GM19468 (cell line): Measurements from ENCODE around the gene SLC24A3.

ENCODE experiments used
- ATAC-seq: cut with Tn5 transposase; IDR thresholded peaks from one replicate; pipeline ENCODE4 v1.9.1; 2021; ENCODE audit warnings: mild to moderate bottlenecking, moderate library complexity, moderate number of reproducible peaks; ENCODE audit not compliant: unreplicated experiment; ENCODE audit errors: extremely low read depth

SLC24A3 gene

DNA sequence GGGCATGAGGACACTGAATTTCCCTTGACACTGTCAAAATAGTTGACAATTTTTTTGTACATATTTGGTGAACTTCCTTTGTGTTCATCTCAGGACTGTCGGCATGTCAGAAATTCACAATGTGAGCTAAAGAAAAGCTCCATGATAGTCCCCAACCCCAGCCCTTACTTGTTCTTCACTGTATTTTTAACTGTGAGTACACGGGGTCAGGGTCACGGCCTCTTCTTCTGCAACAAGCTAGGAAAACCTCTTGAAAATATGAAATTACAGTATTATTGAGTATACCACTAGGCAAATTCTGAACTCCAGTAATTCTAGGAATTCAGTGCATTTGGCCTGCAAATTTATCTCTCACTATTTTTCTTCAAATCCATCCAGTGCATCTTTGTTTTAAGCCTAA lies 199.4 kb downstream of the SLC24A3 start:
- ATAC-seq, result no peak

DNA sequence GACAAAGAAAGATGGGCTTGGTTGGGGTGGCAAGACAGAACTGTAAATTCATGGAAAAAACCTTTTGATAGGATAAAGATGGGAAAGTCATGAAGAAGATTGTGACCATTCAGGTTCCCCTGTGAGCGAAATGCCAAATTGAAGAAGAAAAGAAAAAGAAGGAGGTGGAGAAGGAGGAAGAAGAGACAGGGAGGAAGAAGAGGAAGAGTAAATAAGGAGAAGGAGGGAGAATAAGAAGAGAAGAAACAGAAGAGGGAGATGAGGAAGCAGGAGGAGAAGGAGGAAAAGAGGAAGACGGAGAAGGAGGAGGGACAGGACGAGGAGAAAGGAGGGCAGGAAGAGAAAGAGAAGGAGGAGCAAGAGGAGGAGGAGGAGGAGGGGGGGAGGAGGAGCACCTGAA lies 199.8 kb downstream of the SLC24A3 start:
- no peak for ATAC-seq

DNA sequence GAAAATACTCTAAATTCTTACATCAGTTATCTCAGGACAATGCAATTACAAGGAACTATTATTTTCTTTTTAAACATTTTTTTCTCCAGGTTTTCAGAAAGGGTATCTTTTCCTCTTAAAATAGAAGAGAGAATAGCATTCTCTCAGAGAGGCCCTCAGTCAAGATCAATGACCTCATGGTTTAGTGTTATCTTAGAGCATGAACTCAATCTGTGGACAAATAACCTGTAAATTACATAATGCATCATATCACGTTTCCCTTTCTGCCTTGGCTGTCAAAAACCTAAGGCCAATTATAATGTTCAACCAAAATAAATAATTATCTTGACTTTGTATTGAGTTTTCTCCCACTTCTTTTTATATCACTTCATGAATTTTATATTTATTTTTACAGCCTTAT lies 202.2 kb downstream of the SLC24A3 start:
- no peak for ATAC-seq

DNA sequence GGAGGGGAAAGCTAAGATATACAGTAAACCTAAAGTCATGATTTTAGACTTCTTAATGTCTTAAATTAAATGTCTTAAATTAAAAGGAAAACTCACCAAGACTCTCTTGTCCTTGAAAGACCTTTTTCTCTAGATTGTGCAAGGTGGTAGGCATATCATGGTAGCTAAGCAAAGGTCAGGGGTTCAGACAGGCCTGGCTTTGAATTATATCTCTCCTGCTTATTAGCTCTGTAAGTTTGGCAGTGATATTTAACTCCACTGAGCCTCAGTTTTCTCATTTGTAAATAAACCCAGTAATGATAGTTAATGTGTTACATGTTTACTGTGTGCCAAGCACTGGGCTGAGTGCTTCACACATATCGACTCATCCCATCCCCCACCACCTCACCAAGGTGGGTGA lies 203.3 kb downstream of the SLC24A3 start:
- no peak for ATAC-seq

DNA sequence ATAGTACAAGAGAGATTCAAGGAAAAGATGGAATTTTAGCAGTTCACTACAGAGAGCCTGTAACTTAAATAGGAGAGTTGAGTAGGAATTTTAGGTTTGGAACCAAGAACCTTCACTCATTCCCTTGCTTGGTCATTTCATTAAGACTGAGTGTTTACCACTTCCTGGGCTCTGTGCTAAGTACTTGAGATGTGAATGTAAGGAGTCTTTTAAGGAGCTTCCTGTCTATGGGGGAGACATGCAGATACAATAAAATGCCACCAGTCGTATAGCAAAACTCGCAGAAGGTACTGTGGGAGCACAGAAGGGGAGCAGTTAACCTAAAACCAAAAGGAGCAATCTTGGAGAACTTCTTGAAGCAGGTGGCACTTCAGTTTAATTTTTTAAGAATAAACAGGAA lies 204.2 kb downstream of the SLC24A3 start:
- no peak for ATAC-seq

DNA sequence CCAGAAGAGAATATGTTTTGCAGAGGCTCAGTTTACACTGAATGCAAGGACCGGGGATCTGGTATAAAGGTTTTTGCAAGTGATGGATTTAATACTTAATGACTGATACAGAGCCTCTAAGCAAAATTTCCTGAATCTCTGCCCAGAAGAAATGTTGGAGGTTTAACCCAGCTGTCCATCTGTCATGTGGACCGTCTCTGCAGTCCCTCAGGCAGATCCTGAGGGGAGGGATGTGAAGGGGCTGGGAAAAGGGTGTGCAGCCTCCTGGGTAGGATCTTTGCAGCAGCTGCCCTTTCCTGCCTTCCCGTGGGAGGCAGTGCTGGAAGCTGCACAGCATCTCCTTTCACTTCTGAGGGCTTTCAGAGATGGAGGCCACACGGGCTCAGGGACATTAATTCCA lies 207.0 kb downstream of the SLC24A3 start:
- ATAC-seq, result no peak

DNA sequence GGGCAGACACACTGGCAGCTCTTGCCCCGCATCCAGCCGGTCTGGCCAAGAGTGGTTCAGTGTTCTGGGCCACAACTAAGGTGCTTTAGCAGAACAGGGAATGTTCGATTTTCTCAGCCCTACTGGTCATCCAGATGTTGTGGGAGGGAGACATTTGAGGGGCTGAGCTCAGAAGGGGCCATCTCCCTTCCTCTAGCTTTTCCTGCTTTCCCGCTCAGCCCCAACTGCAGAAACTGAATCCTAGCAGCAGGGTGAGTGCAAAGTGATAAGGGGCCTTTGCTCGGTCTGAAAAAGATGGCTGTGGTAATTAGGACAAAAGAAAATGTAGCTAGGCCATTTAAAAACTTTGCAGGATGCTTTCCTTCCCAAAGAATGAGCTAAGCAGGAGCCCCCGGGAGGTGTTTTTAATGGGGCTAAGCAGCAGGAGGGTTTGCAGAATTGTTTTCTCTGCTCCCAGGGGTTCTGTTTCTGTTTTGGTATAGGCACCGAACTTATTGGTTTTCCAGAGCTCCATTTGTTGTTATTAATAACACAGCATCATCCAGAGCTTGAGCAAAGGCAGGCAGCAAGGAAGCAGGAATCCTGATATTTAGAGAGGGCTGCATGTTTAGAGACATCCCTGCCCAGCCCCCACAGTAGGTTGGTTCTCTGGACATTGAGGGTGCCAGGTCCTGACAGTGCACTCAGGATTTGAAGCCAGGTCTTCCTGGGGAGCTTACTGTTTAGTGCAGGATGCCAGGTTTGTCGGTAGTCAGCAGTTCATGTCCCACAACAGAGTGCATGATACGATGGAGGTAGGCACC lies 210.9 kb downstream of the SLC24A3 start:
- no peak for ATAC-seq

DNA sequence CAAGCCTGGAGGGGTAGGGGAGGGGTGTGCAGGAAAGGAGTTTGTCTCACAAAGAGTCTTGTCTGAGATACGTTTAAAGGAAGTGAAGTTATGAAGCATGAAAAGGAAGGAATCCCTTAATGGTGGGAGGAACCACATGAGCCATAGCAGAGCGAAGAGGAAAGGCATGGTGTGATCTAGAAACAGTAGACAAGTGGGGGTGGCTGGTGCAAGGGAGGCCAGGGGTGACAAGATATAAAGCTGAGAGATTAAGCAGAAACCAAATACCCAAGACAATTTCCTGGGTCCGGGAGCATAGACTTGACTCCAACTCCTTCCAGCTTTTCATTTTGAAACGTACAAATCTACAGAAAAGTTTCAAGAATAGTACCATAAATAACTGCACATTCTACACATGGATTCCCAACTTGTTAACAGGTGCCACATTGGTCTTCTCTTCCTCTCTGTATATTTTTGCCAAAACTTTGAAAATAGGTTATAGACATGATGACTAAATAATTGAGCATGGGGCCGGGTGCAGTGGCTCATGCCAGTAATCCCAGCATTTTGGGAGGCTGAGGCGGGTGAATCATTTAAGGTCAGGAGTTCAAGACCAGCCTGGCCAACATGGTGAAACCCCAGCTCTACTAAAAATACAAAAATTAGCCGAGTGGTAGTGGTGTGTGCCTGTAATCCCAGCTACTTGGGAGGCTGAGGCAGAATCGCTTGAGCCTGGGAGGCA lies 211.6 kb downstream of the SLC24A3 start:
- ATAC-seq, result no peak

DNA sequence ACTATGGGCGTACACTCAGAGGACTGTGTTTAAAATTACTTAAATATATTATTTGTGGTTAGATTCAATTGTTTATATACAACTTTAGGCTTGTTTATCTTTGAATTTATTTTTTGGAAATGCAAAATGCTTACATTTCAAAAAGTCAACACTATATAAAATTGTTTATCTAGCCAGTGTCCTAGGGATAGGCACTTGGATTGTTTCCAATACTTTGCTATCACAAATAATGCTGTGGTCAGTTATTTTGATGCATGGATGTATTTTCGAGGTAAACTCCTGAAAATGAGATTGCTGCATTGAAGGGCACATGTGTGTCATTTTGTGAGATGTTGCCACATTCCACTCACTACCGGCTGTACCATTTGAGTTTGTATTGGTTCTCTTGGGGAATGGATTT lies 213.9 kb downstream of the SLC24A3 start:
- ATAC-seq, result no peak

DNA sequence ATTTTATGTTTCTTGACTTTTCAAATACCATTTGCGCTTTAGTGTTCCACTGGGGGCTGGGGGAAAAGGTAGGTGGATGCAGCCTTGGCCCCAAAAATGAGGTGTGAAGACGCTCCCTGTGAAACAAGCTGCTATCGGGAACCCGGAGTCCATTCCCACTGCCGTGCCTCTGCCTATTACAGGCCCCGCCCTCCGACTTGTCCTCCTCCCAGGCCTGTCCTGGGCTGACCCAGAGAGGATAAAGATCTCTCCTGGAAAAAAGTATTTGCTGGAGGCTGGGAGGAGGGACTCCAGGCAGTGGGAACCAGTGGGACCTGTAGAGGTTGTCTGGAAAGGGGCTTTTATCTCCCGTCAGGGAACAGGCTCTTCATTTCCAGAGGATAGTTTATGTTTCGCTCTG lies 215.0 kb downstream of the SLC24A3 start:
- ATAC-seq, result no peak

DNA sequence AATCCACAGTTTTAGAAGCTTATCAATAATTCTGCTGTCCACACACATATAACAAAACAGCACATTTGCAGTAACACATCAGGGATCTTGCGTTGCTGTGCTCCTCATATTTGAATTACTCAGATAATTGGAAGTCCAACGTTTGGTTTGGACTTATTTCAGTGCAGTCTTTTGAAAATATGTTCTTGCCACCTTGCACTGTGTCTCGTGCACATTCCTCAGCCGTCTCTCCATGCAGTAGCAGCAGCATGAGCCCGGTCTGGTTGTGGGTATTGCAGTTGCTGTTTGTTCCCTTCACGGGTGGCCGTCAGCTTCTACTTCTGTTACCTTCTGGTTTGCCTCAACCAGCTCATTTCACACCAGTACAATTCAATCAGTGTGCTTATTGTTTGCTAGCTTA lies 215.5 kb downstream of the SLC24A3 start:
- ATAC-seq, result no peak

DNA sequence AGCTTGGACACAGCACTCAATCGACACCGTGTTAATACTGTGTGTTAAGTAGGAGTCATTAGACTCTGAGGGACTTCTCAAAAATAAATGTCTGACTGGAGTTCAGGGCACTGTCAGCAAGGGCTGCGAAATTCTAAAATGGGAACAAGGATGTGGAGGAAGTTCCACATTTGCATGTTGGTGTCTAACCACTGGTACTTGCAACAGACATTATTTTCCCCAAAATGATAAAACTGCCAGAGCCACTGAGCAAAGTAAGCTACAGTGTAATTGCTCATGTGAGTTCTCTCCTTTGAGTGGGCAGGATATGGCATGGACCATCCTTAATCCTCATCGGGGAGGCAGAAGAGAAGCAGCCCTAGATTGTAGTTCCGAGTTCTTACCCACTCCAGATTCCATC lies 215.9 kb downstream of the SLC24A3 start:
- ATAC-seq, result no peak

DNA sequence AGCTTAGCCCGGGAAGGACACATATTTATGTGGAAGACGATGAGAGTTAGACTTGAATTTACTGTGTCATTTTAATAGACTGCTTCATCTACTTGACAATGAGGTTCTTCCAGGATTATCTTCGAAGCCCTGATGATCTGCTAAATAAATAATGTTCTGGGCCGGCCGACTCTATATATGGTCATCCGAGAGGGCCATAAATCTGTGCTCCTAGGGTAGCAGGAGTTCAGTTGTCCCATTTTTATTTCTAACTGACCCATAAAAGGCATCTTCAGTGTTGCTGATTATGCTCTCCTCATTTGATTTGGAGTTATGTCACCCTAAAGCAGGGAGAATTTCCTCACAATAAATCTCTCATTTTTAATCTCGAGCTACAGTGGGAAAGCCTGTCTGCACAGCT lies 217.1 kb downstream of the SLC24A3 start:
- ATAC-seq, result no peak

DNA sequence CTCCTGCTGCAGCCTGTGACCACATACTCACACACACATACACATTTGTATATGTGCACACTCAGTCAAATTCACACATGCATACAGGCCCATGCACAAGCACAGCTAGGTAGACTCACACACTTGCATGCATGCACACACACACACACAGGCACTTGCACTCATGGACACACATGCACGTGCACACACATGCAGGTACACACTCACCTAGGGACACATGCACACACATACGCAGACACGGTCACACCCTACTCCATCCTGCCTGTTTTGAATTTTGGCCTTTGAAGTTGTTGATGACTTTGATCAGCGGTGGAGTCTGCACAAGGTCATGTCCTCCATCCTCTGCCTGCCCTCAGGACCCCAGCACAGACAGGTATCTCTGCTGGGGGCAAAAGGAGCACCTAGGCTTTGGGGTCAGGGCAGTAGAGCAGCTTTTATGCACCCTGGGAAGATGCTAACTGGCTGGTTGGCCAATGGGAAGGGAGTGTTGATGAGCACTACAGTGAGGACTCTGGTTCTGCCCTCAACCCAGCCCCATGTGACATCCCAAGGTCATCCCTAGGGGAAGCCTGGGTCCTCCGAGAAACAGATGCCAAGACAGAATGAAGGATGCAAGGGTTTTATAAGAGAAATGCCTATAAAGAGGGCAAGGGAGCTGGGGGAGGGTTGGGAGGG lies 218.3 kb downstream of the SLC24A3 start:
- no peak for ATAC-seq

DNA sequence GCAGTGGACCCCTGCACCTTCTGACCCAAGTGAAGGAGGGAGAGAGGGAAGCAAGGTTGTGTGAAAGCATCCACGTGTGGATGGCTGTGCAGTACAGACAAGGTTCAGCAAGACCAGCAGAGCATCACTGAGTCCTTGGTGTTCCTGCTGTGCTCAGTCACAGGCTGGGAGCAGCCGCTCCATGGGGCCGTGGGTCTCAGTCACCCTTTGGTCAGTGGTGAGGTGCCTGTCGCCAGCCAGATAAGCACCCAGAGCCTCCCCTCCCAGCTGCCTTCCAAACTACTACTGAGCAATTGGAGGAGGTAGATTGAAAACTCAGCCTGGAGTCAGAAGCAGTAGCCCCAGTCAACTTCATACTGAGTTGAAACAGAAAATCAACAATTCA lies 218.9 kb downstream of the SLC24A3 start:
- ATAC-seq, result no peak

DNA sequence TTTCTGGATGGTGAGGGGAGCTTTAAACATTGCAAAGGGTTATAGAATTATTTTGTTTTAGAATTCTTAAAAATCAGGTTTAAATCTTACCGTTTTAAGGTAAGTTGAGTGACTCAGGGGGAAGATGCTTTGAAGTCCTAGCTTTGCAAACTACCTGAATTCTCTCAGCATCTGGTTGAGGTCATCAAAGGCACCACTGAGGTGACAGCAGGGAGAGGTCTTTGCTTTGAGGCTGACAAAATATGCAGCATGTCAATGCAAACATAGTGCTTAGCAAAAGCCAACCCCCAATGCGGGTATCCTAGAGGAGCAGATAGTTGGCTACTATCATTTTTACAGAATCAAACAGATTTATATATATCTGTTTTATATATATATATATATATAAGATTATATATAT lies 219.5 kb downstream of the SLC24A3 start:
- ATAC-seq, result no peak

DNA sequence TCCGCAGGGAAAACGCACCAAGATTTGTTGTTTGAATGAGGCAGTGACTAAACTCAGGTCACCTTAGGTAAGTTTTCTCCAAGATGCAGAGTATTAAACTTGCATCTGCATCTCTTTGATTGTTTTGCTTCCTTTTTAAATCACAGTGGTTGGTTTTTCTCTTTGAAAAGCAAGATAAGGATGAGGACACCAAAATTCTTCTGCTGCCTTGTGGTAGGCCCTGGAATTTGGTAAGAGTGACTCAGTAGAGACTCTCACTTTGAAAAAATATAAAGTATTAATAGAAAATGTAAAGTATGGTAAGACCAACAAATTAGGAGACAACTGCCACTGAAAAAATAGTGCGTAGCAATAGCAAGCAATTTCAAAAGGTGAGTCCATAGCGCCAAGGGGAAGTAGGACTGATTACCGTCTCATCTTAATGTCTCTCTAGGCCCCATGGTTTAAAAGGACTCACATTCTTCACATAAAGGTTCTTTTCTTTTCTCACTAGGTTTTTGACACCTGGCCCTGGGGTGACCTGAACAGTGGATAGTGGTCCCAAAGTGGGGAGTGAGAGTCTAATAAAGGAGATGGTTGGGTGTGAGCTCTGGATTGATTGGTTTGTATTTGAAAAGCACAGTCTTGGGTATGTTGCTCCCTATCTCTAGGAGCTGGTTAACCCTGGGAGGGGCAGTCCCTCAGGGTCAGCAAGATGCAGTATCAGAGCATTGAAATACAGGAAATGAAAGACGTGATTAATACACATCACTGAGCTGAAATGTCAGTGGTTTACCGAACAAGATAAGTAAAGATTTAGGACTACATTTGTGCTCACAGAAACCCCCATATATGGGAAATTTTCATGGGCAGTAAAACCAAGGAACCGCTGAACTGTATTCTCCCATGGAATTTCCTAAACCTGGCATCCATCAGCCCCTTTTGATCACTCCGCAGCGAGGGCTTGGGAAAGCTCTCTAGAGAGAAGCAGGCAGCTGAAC lies 221.2 kb downstream of the SLC24A3 start:
- no peak for ATAC-seq

DNA sequence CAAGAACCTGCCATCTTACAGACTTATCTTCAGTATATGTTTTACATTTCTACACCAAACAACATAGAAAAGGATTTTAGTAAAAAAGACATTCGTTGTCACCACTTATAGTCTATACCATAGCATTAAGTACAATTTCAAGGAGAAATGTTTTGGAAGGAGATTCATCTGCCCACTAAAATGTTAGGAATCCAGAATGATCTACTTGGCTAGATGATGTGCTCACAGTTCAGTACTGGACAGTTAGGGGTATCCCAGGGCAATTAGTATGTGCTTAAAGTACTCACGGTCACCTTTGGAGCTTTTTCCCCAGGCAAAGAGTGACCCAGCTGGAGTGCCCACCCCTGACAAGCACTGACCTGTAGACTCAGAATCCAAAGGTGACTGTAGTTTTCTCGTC lies 222.9 kb downstream of the SLC24A3 start:
- ATAC-seq, result no peak

DNA sequence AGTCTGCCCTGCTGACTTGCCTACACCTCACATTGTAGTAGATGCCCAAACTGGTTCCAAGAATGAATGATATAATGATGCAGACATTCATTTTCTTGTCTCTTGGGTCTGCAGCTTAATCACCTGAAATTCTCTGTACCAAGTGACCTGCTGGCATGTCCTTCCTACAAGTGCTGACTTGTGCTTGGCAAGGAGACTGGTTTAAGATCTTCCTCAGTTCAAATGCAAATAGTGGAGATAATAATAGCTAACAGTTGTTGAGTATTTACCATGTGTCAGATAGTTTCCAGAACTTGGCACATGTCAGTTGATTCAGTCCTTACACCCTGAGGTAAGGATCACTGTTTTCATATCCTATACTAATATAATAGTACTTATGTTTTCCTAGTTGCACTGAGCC lies 223.4 kb downstream of the SLC24A3 start:
- ATAC-seq, result no peak

DNA sequence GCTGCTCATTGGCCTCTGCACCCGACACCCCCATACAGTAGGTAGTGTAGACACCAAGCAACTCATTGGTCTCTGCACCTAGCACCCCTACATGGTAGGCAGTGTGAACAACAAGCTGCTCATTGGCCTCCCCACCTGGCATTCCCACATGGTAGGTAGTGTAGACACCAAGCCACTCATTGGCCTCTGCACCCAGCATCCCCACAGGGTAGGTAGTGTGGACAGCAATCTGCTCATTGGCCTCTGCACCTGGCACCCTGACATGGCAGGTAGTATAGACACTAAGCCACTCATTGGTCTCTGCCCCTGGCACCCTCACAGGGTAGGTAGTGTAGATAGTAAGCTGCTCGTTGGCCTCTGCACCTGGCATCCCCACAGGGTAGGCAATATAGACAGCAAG lies 226.0 kb downstream of the SLC24A3 start:
- ATAC-seq, result no peak
